Stimulated activated naive CD8-positive, alpha-beta T cell treated with anti-CD3 and anti-CD28 coated beads, Interleukin-15, Interleukin-2, amounts not matched to agents 100 U/mL and 50 U/mL, for 24 hours (primary cell): ENCODE results near the gene GALNT1.

Source experiments
- ATAC-seq: fragments of 150-1000 bp; cut with Tn5 transposase; one replicate; pipeline ENCODE4 v1.10.0; 2021
- DNase-seq: peaks from one replicate; pipeline ENCODE4 v3.0.0; 2021

GALNT1 gene

GRCh38 chr18:35618696-35619095 is 37.2 kb downstream of the GALNT1 start:
- no peak for DNase-seq

GRCh38 chr18:35619464-35619863 is 37.9 kb downstream of the GALNT1 start:
- no peak for ATAC-seq
- DNase-seq, result no peak

More at GRCh38 chr18:35618696-35619095, 37.2 kb downstream of the GALNT1 start:
- ATAC-seq, result no peak

GRCh38 chr18:35619941-35620340 is 38.4 kb downstream of the GALNT1 start:
- no peak for ATAC-seq
- DNase-seq, result no peak

GRCh38 chr18:35620765-35621164 is 39.2 kb downstream of the GALNT1 start:
- DNase-seq (no peak), ATAC-seq (no peak)

GRCh38 chr18:35623255-35623654 is 41.7 kb downstream of the GALNT1 start:
- ATAC-seq (no peak), DNase-seq (no peak)

- ATAC-seq, result peak; percentile 57
Observed at GRCh38 chr18:35624146-35624545, 42.6 kb downstream of the GALNT1 start.

GRCh38 chr18:35625232-35625631 is 43.7 kb downstream of the GALNT1 start:
- DNase-seq (no peak), ATAC-seq (no peak)

More at GRCh38 chr18:35624146-35624545, 42.6 kb downstream of the GALNT1 start:
- DNase-seq, result no peak

GRCh38 chr18:35633761-35634160 is 52.2 kb downstream of the GALNT1 start:
- no peak for ATAC-seq
- DNase-seq, result no peak

GRCh38 chr18:35634323-35634722 is 52.8 kb downstream of the GALNT1 start:
- DNase-seq (no peak), ATAC-seq (no peak)

- DNase-seq, result no peak
- no peak for ATAC-seq
Observed at GRCh38 chr18:35635170-35635569, 53.6 kb downstream of the GALNT1 start.

- ATAC-seq (no peak), DNase-seq (no peak)
Observed at GRCh38 chr18:35637227-35637626, 55.7 kb downstream of the GALNT1 start.

- no peak for ATAC-seq
Observed at GRCh38 chr18:35639296-35639695, 57.8 kb downstream of the GALNT1 start.

GRCh38 chr18:35641467-35641866 is 59.9 kb downstream of the GALNT1 start:
- DNase-seq (no peak), ATAC-seq (no peak)

More at GRCh38 chr18:35639296-35639695, 57.8 kb downstream of the GALNT1 start:
- no peak for DNase-seq

- ATAC-seq (no peak), DNase-seq (no peak)
Observed at GRCh38 chr18:35641916-35642315, 60.4 kb downstream of the GALNT1 start.

GRCh38 chr18:35642802-35643201 is 61.3 kb downstream of the GALNT1 start:
- ATAC-seq (no peak), DNase-seq (no peak)

- DNase-seq (no peak), ATAC-seq (peak; percentile 55)
Observed at GRCh38 chr18:35646449-35646848, 64.9 kb downstream of the GALNT1 start.

GRCh38 chr18:35653392-35654135 is 72.0 kb downstream of the GALNT1 start:
- DNase-seq (no peak), ATAC-seq (no peak)

GRCh38 chr18:35658112-35658511 is 76.6 kb downstream of the GALNT1 start:
- ATAC-seq (no peak), DNase-seq (no peak)

GRCh38 chr18:35661483-35662146 is 80.1 kb downstream of the GALNT1 start:
- no peak for DNase-seq
- no peak for ATAC-seq

GRCh38 chr18:35662293-35663062 is 80.9 kb downstream of the GALNT1 start:
- DNase-seq, result no peak
- no peak for ATAC-seq

- ATAC-seq (no peak), DNase-seq (no peak)
Observed at GRCh38 chr18:35671966-35672603, 90.5 kb downstream of the GALNT1 start.

- no peak for DNase-seq
- no peak for ATAC-seq
Observed at GRCh38 chr18:35672897-35673296, 91.4 kb downstream of the GALNT1 start.
